Cardiac muscle cell (in vitro differentiated cells and primary cell): ENCODE measurements around the gene INAFM1. TPM values are rescaled to one million over a fixed set of nuclear protein-coding genes. Genes with fewer than 3 reads are reported as not detected.
A peak's percentile ranks its signal among the peaks of the same experiment; 100 is the strongest.

ENCODE experiments used
- DNase-seq, 2 donors: peaks; one replicate each; pipeline versions ENCODE4 v3.0.0 to v3.0.0-alpha.2; 2010 to 2017; ENCODE audit warnings: low read depth in 1 of 2, low spot score in 1 of 2
- H3K27ac ChIP-seq: fragments of 200-600 bp; sonication (generic); 2 replicates; pipeline ENCODE4 v1.5.1; 2016
- H3K27me3 ChIP-seq: fragments of 200-600 bp; sonication (generic); 2 replicates; pipeline ENCODE4 v1.6.0; 2016; ENCODE audit warnings: control low read depth
- H3K36me3 ChIP-seq: fragments of 200-600 bp; sonication (generic); 2 replicates; pipeline ENCODE4 v1.5.1; 2016; ENCODE audit warnings: control low read depth
- H3K4me1 ChIP-seq: fragments of 200-600 bp; sonication (generic); 2 replicates; pipeline ENCODE4 v1.8.1; 2017; ENCODE audit warnings: low read depth, mild to moderate bottlenecking, mixed run types
- H3K4me3 ChIP-seq: fragments of 200-600 bp; sonication (generic); 2 replicates; pipeline ENCODE4 v1.5.1; 2016; ENCODE audit warnings: mild to moderate bottlenecking
- H3K9me3 ChIP-seq: fragments of 200-600 bp; sonication (generic); 2 replicates; pipeline ENCODE4 v1.5.1; 2017; ENCODE audit warnings: low read depth, mild to moderate bottlenecking, control low read depth
- polyA plus RNA-seq: library from polyadenylated mRNA; unstranded; fragments of >200 nt; fragmentation: Nextera tagmentation; extraction: Ambion mirVana; gene quantifications from 2 replicates; pipeline ENCODE4 v1.2.1, GENCODE V29; 2016
- total RNA-seq: library from RNA; depleted of rRNA; stranded (reverse); fragments of >200 nt; gene quantifications from 2 replicates; pipeline ENCODE4 v1.2.3, GENCODE V29; 2016
- TF ChIP-seq, protein P1 (sequence below): IDR thresholded peaks from 2 replicates; pipeline ENCODE4 v1.5.1; 2012; ENCODE audit warnings: low read depth, mild to moderate bottlenecking, low read length

Gene INAFM1
- total and polyA plus RNA-seq, 2 experiments from 2014 or later = 1.5 to 5.8 TPM

DNA sequence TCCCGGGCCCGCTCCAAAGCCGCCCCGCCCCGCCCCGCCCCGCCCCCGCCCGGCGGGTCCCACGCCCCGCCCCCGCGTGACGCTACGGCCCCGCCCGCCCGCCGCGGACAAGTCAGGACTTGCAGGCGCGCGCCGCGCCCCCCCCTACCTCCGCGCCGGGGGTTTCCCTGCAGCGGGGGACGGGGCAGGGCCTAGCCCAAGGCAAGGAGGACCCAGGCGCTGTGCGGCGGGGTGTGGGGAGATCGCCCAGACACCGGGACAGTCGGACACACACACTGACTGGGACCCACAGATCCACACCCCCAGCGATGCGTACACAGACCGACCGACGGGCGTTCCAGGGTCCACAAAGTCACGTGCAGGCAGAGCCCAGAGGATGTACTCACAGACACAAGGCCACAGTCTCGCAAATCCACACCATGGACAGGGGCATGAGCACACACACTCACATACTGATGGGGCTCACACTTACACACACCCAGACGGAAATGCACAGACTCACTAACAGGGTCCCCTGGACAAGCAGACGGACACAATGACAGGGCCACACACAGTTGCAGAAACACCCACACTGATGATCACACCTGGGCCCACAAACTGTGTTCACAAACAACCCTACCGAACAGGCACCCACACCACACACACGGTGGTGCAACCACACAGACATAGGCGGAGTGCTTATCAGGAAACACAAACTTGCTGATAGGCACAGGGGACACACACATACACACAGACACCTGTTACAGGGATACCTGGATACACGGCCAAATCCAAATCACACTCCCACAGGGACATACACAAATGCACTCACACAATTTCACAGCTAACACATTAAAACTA lies 43.2 kb upstream of the INAFM1 start:
- Histone ChIP-seq H3K27ac (peak overlapping the region; percentile 53), H3K27me3 (no peaks in the 10 kb centered on the region), H3K9me3 (no peaks in the 10 kb centered on the region), H3K36me3 (no peaks in the 10 kb centered on the region), H3K4me1 (peaks cover 13% of the 10 kb centered on the region), H3K4me3 (peak overlapping the region; percentile 25)
- TF ChIP-seq, protein P1, sequence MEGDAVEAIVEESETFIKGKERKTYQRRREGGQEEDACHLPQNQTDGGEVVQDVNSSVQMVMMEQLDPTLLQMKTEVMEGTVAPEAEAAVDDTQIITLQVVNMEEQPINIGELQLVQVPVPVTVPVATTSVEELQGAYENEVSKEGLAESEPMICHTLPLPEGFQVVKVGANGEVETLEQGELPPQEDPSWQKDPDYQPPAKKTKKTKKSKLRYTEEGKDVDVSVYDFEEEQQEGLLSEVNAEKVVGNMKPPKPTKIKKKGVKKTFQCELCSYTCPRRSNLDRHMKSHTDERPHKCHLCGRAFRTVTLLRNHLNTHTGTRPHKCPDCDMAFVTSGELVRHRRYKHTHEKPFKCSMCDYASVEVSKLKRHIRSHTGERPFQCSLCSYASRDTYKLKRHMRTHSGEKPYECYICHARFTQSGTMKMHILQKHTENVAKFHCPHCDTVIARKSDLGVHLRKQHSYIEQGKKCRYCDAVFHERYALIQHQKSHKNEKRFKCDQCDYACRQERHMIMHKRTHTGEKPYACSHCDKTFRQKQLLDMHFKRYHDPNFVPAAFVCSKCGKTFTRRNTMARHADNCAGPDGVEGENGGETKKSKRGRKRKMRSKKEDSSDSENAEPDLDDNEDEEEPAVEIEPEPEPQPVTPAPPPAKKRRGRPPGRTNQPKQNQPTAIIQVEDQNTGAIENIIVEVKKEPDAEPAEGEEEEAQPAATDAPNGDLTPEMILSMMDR = no peak
- DNase-seq = peak; percentile 88

DNA sequence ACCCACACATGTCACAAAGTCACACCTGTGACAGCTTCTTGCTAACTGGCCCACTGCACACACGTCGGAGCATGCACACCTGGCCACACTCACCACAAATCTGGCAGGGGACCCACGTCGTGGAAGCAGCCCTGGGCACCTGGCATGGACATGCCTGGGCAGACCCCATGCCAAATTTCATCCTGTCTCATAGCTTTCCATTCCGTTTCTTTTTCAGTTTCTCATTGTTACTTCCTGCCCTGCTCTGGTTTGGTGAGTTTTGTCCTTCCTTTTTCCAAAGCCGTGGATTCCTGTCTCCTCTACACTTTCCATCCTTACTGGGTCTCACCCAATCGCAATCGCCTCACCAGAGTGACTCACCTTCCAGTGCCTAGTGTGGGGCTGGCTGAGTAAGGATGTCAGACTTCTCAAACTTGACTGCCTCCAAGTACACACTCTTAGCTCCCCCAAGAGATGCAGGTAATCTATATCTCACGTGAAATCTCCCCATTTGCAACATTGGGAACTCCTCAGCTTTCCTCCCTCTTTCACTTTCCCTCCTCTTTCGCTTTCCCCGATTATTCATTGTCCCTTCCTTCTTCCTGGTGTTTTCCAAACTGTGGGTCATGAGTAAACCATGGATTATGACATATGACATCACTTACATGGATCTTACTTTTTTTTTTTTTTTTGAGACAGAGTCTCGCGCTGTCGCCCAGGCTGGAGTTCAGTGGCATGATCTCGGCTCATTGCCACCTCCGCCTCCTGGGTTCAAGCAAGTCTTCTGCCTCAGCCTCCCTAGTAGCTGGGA lies 42.1 kb upstream of the INAFM1 start:
- no peaks in the 10 kb centered on the region for H3K36me3 ChIP-seq
- TF ChIP-seq, protein P1 = no peak
- no peak overlapping the region for H3K27ac ChIP-seq
- H3K9me3 ChIP-seq = no peaks in the 10 kb centered on the region
- peak in 1 of 2 donors; percentile 56 for DNase-seq
- H3K27me3 ChIP-seq = no peaks in the 10 kb centered on the region
- H3K4me3 ChIP-seq = no peak overlapping the region
- peaks cover 3% of the 10 kb centered on the region for H3K4me1 ChIP-seq

DNA sequence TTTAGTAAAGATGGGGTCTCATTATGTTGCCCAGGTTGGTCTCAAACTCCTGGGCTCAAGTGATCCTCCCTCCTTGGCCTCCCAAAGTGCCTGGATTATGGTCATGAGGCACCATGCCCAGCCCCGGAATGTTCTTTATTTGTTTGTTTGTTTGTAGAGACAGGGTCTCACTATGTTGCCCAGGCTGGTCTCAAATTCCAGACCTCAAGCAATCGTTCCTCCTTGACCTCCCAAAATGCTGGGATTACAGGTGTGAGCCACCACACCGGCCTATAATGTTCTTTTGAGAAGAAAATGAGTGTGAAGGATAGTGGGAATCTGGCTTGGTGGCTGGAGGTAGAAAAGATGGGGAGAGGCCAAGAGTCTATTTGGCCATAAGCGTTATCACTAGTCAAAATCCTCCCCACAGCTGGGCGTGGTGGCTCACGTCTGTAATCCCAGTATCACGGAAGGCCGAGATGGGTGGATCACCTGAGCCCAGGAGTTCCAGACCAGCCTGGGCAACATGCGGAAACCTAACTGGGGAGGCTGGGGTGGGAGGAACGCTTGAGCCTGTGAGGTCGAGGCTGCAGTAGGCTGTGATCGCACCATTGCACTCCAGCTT lies 38.5 kb upstream of the INAFM1 start:
- H3K4me3 ChIP-seq = no peak overlapping the region
- H3K27me3 ChIP-seq = peaks cover 28% of the 10 kb centered on the region
- no peaks in the 10 kb centered on the region for H3K9me3 ChIP-seq
- H3K36me3 ChIP-seq = no peaks in the 10 kb centered on the region
- TF ChIP-seq, protein P1 = no peak
- no peak for DNase-seq
- H3K27ac ChIP-seq = no peak overlapping the region
- no peaks in the 10 kb centered on the region for H3K4me1 ChIP-seq

DNA sequence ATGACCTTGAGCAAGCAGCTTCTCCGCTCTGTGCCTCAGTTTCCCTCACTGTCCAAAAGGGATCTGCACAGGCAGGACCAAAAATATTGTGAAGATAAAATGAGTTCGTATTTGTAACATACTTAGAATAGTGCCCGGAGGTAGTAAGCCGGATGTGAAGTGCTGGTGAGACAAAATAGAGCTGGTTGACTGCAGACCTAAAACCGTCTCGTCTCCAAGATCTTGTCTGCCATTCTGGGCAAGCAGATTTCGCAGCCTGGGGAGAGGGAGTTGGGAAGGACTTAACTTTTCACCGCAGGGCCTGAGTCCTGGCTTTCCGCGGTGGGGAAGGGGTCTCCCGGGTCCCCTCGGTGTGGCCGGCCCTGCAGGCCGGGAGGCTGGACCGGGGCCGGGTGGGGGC lies 35.5 kb upstream of the INAFM1 start:
- Histone ChIP-seq H3K4me1 (no peaks in the 10 kb centered on the region), H3K9me3 (no peaks in the 10 kb centered on the region), H3K27ac (no peak overlapping the region), H3K27me3 (peaks cover 42% of the 10 kb centered on the region), H3K36me3 (no peaks in the 10 kb centered on the region), H3K4me3 (peak overlapping the region; percentile 17)
- TF ChIP-seq, protein P1 = no peak
- DNase-seq = no peak

DNA sequence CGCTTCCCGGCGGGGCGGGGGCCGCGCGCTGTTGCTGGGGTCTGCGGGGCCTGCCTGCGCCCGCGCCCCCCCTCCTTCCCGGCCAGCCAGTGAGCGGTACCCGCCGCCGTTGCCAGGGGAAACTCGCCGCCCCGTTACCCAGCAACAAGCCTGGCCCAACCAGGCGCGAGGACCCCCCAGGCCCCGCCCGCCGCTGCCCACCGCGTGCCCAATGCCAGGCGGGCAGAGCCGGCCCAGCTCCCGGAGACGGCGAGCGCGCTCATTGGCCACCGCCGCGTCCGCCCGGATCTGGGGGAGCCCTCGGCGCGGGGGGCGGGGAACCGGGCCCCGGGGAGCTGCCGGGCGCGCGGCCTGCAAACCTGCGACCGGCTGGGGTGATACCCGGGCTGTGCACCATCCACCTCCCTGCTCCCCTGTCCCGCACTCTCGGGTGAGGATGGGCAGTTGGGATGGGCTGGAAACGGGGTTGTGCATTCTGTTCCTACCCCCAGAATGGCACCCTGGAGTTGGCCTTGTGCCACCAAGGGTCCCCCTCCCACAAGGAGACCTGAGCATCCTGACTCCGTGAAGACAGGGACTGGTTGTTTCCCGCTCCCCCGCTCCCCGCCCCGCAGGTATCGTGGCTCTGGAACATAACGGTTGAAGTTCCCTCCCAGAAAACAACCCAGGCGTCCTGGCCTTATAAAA lies 34.9 kb upstream of the INAFM1 start:
- Histone ChIP-seq H3K27ac (no peak overlapping the region), H3K4me1 (no peaks in the 10 kb centered on the region), H3K9me3 (no peaks in the 10 kb centered on the region), H3K4me3 (peak overlapping the region; percentile 17), H3K36me3 (no peaks in the 10 kb centered on the region), H3K27me3 (peaks cover 42% of the 10 kb centered on the region)
- peak; percentile 59 to 65 for DNase-seq
- TF ChIP-seq, protein P1 = no peak
